NCI-H2081 treated with DMSO at 0.1 percent for 48 hours (cell line): ENCODE measurements around the gene CCBE1.
A peak's percentile ranks its signal among the peaks of the same experiment; 100 is the strongest.

Source experiments
- DNase-seq: peaks from one replicate; lab custom pipeline; 2025; lab: John Stamatoyannopoulos, UW

CCBE1 gene

DNA sequence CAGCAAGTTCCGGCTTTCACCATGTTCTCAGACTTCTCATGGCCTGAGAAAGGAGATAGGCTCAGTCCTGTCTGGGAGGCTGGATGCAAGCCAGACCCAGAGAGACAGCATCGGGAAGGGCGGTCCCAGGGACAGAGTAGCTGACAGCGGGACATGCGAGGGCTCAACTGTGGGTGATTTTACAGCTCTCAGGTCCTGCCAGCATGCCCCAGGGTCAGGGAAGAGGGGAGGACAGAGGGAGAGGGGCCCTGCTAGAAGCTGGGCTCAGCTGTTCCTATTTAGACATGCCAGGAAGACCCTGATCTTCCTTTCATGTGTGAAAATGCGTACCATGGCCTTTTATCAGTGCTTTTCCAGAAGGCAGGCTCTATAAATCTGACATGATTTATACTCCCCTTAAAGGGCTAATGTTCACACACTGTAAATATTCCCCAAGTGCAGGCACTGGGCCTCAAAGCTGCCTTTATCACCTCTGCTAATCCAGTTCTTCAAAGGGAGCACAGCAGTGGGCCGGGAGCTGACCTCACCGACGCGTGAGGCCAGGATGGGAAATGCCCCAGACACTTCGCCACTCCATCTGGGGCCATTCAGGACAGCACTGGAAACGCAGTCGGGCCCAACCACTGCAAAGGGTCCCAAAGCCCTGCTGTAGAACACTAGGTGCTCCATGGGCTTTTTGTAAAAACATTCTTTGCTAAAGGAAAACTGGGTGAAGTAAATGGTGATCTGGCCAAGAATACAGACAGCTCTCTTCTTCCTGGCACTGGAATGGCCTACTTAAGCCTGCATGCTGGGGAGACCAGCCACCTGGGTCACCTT, 242.1 kb downstream of the CCBE1 start:
- DNase-seq: no peak

GRCh38 chr18:59453468-59453961, 243.7 kb downstream of the CCBE1 start:
- DNase-seq: no peak

DNA sequence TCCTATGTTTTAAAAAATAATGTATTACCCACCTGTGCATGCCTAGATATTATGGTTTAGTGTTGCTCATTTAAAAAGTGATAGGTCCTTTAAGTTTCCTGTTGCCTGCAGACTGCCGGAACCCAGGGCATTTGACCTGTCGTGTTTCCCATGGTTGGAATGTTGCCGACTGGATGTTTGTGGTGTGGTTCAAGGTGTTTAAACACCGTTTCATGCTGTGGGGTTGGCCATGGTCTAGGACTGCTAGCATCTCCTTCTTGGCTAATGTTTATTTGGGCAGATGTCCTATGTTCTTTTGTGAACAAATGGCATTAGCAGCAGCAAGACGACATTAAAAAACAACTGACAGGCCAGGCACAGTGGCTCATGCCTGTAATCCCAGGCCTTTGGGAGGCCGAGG, 245.3 kb downstream of the CCBE1 start:
- no peak for DNase-seq

GRCh38 chr18:59451073-59451472, 246.2 kb downstream of the CCBE1 start:
- no peak for DNase-seq

- DNase-seq: no peak
These were observed 248.7 kb downstream of the CCBE1 start for GRCh38 chr18:59448546-59448945.

GRCh38 chr18:59446012-59446411, 251.2 kb downstream of the CCBE1 start:
- DNase-seq: no peak

- no peak for DNase-seq
These were observed 259.2 kb downstream of the CCBE1 start for GRCh38 chr18:59437851-59438569.

DNA sequence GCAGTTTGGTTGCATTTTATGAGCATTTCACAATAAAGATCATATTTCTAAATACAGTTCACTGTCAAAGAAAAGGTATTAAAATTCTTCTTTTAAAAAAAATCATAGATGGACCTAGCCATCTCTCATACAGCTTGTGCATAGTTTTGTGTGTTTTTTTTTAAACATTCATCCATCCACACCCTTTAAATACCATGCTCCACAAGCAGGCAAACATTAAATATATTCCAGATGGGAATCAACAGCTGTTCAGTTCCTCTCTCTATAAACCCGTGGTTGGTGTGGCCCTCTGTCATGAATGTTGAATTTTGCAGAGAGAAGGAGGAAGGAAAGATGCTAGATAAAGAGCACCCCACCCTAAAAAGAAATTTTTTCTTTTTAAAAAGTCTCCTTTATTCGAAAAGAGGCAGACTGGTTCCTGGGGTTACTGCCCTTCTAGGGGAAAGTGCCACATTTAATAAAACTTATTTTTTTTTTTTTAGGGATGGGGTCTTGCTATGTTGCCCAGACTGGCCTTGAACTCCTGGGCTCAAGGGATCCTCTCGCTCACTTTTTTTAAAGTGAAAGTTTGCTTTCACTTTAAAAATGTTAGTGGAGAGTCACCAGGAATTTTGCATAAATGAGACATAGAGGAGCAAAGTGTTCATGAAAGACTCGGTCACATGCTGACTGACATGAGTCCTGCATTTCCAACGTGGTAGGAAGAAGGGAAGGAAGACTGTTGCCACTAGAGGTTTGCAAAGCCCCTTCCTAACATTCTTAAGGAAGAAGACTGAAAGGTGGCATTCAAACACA, 264.2 kb downstream of the CCBE1 start:
- DNase-seq: no peak

GRCh38 chr18:59431131-59431530, 266.1 kb downstream of the CCBE1 start:
- DNase-seq: no peak

GRCh38 chr18:59429608-59430007, 267.6 kb downstream of the CCBE1 start:
- DNase-seq: no peak

GRCh38 chr18:59428018-59428417, 269.2 kb downstream of the CCBE1 start:
- no peak for DNase-seq

- DNase-seq: no peak
These were observed 270.4 kb downstream of the CCBE1 start for GRCh38 chr18:59426855-59427254.

DNA sequence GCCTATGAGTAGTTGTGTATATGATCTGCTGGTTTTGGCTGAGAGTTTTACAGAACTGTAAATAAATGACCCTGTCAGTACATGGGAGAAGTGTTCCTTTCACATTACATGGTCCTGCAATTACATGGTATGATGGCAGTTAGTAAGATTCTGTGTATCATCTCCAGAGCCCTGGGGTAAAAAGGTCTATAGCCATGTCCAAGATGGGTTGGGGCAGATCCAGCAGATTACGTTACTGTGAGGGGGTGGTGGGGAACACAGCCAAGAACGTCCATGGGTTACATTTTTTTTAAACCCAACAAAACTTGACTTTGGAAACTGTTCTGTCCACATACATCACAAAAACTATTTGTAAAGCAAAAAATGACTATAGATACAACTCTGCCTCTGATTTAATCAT, 274.0 kb downstream of the CCBE1 start:
- DNase-seq: no peak

- DNase-seq: no peak
These were observed 277.0 kb downstream of the CCBE1 start for GRCh38 chr18:59420244-59420643.

- no peak for DNase-seq
These were observed 277.8 kb downstream of the CCBE1 start for GRCh38 chr18:59419386-59419785.

- DNase-seq: no peak
These were observed 280.4 kb downstream of the CCBE1 start for GRCh38 chr18:59416818-59417217.

GRCh38 chr18:59414111-59414653, 283.0 kb downstream of the CCBE1 start:
- no peak for DNase-seq

- peak; percentile 92 for DNase-seq
These were observed 294.7 kb downstream of the CCBE1 start for GRCh38 chr18:59402432-59403090.

- no peak for DNase-seq
These were observed 296.8 kb downstream of the CCBE1 start for GRCh38 chr18:59400407-59400806.

DNA sequence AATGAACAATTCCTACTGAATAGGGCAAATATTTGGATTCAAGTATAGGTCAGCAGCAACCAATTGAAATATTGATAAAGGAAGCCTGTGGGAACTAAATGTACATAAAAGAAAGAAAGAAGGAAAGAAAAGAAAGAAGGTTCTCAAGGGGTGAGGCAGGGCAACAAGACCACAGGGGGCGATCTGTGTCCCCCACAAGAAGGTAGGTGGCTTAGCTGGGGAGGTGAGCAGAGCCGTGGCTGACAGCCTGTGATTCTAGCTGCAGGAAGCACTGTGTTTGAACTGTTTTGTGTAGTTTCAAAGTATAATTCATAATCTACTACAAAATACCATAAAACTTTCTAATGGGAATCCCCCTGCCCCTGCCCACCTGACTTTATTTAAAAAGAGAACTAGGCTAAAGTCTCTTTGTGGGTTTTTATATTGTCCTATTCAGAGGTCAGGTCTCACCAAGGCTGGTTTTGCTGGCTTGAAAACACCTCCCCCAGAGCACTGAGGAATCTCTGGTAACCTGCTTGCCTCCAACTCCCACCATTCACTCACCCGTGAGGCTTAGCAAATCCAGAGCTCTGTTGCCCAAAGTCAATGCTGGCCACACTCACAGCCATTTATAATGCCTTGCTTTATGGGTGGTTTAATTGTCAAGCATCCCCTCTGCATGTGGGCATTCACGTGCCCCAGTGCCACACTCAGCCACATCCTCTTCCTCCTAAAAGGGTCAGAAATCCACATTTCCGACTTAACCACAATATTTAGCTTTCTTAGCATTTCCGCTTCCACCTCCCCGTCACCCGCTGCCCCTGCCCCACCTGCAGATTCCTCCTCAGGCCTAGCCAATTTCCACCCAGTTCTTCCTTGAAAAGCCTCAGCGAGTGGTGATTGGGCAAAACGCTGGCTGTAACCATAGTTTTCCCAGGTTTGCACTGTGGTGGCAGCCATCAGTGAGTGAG, 301.7 kb downstream of the CCBE1 start:
- no peak for DNase-seq
